ENCODE results near the gene NEDD8.
A peak's percentile ranks its signal among the peaks of the same experiment; 100 is the strongest.

NEDD8 gene

GRCh38 chr14:24178399-24179178, 53.6 kb downstream of the NEDD8 start:
- H3K4me3 Mint-ChIP-seq, result no peak overlapping the region
- no peaks in the 10 kb centered on the region for H3K9me3 Mint-ChIP-seq (ENCODE audit: low read depth)
- peaks cover 6% of the 10 kb centered on the region for H3K4me1 Mint-ChIP-seq (ENCODE audit: low read depth)
- no peaks in the 10 kb centered on the region for H3K27me3 Mint-ChIP-seq
- no peaks in the 10 kb centered on the region for H3K36me3 Mint-ChIP-seq
- H3K27ac Mint-ChIP-seq, result no peak overlapping the region

GRCh38 chr14:24177891-24178290, 54.3 kb downstream of the NEDD8 start:
- no peak overlapping the region for H3K27ac Mint-ChIP-seq
- H3K36me3 Mint-ChIP-seq, result no peaks in the 10 kb centered on the region
- H3K4me3 Mint-ChIP-seq, result no peak overlapping the region
- H3K27me3 Mint-ChIP-seq, result no peaks in the 10 kb centered on the region
- H3K9me3 Mint-ChIP-seq (ENCODE audit: low read depth), result no peaks in the 10 kb centered on the region
- H3K4me1 Mint-ChIP-seq (ENCODE audit: low read depth), result peaks cover 7% of the 10 kb centered on the region

GRCh38 chr14:24177041-24177825, 54.9 kb downstream of the NEDD8 start:
- no peaks in the 10 kb centered on the region for H3K36me3 Mint-ChIP-seq
- no peaks in the 10 kb centered on the region for H3K9me3 Mint-ChIP-seq (ENCODE audit: low read depth)
- H3K4me1 Mint-ChIP-seq (ENCODE audit: low read depth), result peaks cover 10% of the 10 kb centered on the region
- no peak overlapping the region for H3K4me3 Mint-ChIP-seq
- H3K27ac Mint-ChIP-seq, result peak overlapping the region; percentile 37
- no peaks in the 10 kb centered on the region for H3K27me3 Mint-ChIP-seq

- no peak overlapping the region for H3K4me3 Mint-ChIP-seq
- no peaks in the 10 kb centered on the region for H3K36me3 Mint-ChIP-seq
- H3K27me3 Mint-ChIP-seq, result no peaks in the 10 kb centered on the region
- peaks cover 11% of the 10 kb centered on the region for H3K4me1 Mint-ChIP-seq (ENCODE audit: low read depth)
- no peaks in the 10 kb centered on the region for H3K9me3 Mint-ChIP-seq (ENCODE audit: low read depth)
- H3K27ac Mint-ChIP-seq, result peak overlapping the region; percentile 37
Observed at GRCh38 chr14:24176599-24176998, 55.6 kb downstream of the NEDD8 start.

- peak overlapping the region; percentile 34 for H3K27ac Mint-ChIP-seq
- H3K36me3 Mint-ChIP-seq, result peaks cover 5% of the 10 kb centered on the region
- H3K9me3 Mint-ChIP-seq (ENCODE audit: low read depth), result no peaks in the 10 kb centered on the region
- H3K27me3 Mint-ChIP-seq, result no peaks in the 10 kb centered on the region
- peaks cover 20% of the 10 kb centered on the region for H3K4me1 Mint-ChIP-seq (ENCODE audit: low read depth)
- peak overlapping the region; percentile 58 for H3K4me3 Mint-ChIP-seq
Observed at GRCh38 chr14:24172871-24173281, 59.3 kb downstream of the NEDD8 start.

- Mint-ChIP-seq H3K27ac (peak overlapping the region; percentile 70), H3K4me1 (ENCODE audit: low read depth) (peaks cover 24% of the 10 kb centered on the region), H3K9me3 (ENCODE audit: low read depth) (no peaks in the 10 kb centered on the region), H3K4me3 (peak overlapping the region; percentile 83), H3K36me3 (peaks cover 5% of the 10 kb centered on the region), H3K27me3 (no peaks in the 10 kb centered on the region)
Observed at GRCh38 chr14:24172261-24172860, 59.8 kb downstream of the NEDD8 start.

GRCh38 chr14:24171422-24172260, 60.5 kb downstream of the NEDD8 start, which contains the start of gene REC8:
REC8 (plus strand) TSS chr14:24172080; CDS start chr14:24172553, 473 bp downstream.
- Mint-ChIP-seq H3K4me1 (ENCODE audit: low read depth) (peaks cover 25% of the 10 kb centered on the region), H3K9me3 (ENCODE audit: low read depth) (no peaks in the 10 kb centered on the region)

GRCh38 chr14:24167469-24168114, 64.6 kb downstream of the NEDD8 start:
- Mint-ChIP-seq H3K27ac (peak overlapping the region; percentile 79), H3K27me3 (no peaks in the 10 kb centered on the region), H3K9me3 (ENCODE audit: low read depth) (no peaks in the 10 kb centered on the region), H3K4me3 (no peak overlapping the region), H3K4me1 (ENCODE audit: low read depth) (peaks cover 47% of the 10 kb centered on the region), H3K36me3 (peaks cover 11% of the 10 kb centered on the region)

More at GRCh38 chr14:24171422-24172260, 60.5 kb downstream of the NEDD8 start, which contains the start of gene REC8:
- Mint-ChIP-seq H3K36me3 (peaks cover 5% of the 10 kb centered on the region), H3K27me3 (no peaks in the 10 kb centered on the region), H3K4me3 (peak within 1 kb of the TSS; percentile 83), H3K27ac (peak within 1 kb of the TSS; percentile 70)

Measured in activated naive CD8-positive, alpha-beta T cell (primary cell).